ENCODE results near the gene HERC5. TPM values are rescaled to one million over a fixed set of nuclear protein-coding genes. Genes with fewer than 3 reads are reported as not detected.
"Not testable (repeated sequence)": the region's sequence is repeated elsewhere in the genome, so short reads cannot be mapped to it uniquely, and the experiment has no call there.

HERC5 gene
- total RNA-seq, 2 donors from 2014 or later, result 13.4 to 13.7 TPM

DNA sequence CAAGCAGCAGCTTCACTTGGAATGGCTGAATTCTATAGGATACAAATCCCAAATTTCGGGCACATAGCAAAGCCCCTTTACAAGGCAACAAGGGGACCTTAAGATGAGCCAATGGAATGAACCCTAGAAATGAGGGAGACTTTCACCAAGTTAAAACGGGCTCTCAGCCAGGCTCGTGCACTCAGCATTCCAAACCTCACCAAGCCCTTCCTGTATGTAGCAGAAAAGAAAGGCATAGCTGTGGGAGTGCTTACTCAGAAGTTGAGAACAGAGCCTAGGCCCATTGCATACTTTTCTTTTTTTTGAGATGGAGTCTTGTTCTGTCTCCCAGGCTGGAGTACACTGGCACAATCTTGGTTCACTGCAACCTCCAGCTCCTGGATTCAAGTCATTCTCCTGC lies 10.8 kb upstream of the HERC5 start:
- no peak overlapping the region for H3K27ac ChIP-seq
- H3K27me3 ChIP-seq (replicated peaks; ENCODE audit: insufficient read depth), result no peaks in the 10 kb centered on the region
- TF ChIP-seq, protein P1, sequence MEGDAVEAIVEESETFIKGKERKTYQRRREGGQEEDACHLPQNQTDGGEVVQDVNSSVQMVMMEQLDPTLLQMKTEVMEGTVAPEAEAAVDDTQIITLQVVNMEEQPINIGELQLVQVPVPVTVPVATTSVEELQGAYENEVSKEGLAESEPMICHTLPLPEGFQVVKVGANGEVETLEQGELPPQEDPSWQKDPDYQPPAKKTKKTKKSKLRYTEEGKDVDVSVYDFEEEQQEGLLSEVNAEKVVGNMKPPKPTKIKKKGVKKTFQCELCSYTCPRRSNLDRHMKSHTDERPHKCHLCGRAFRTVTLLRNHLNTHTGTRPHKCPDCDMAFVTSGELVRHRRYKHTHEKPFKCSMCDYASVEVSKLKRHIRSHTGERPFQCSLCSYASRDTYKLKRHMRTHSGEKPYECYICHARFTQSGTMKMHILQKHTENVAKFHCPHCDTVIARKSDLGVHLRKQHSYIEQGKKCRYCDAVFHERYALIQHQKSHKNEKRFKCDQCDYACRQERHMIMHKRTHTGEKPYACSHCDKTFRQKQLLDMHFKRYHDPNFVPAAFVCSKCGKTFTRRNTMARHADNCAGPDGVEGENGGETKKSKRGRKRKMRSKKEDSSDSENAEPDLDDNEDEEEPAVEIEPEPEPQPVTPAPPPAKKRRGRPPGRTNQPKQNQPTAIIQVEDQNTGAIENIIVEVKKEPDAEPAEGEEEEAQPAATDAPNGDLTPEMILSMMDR (IDR thresholded peaks at IDR 0.05), result no peak
- no peaks in the 10 kb centered on the region for H3K4me1 ChIP-seq (ENCODE audit: control insufficient read depth in 1 of 2, low read depth in 2 of 2)
- no peaks in the 10 kb centered on the region for H3K9me3 ChIP-seq
- H3K36me3 ChIP-seq, result no peaks in the 10 kb centered on the region
- no peak overlapping the region for H3K4me3 ChIP-seq
- no peak for DNase-seq (ENCODE audit: low spot score)
- ATAC-seq (ENCODE audit: insufficient number of reproducible peaks, low FRiP score, low read depth), result no peak

- DNase-seq (ENCODE audit: low spot score), result no peak
- H3K4me3 ChIP-seq, result no peak overlapping the region
- H3K4me1 ChIP-seq (ENCODE audit: control insufficient read depth in 1 of 2, low read depth in 2 of 2), result no peaks in the 10 kb centered on the region
- H3K27ac ChIP-seq, result no peak overlapping the region
- no peaks in the 10 kb centered on the region for H3K27me3 ChIP-seq (replicated peaks; ENCODE audit: insufficient read depth)
- no peaks in the 10 kb centered on the region for H3K9me3 ChIP-seq
- no peak for ATAC-seq (ENCODE audit: insufficient number of reproducible peaks, low FRiP score, low read depth)
- TF ChIP-seq, protein P1 (IDR thresholded peaks at IDR 0.05), result no peak
- no peaks in the 10 kb centered on the region for H3K36me3 ChIP-seq
Measured at GRCh38 chr4:88447371-88448095, 9.4 kb upstream of the HERC5 start.

GRCh38 chr4:88448211-88448765 lies 8.6 kb upstream of the HERC5 start:
- DNase-seq (ENCODE audit: low spot score); H3K27me3 ChIP-seq (replicated peaks; ENCODE audit: insufficient read depth); H3K36me3 ChIP-seq; H3K4me3 ChIP-seq; H3K27ac ChIP-seq; ATAC-seq (ENCODE audit: insufficient number of reproducible peaks, low FRiP score, low read depth); H3K9me3 ChIP-seq; H3K4me1 ChIP-seq (ENCODE audit: control insufficient read depth in 1 of 2, low read depth in 2 of 2): not testable (repeated sequence)

- TF ChIP-seq, protein P1 (IDR thresholded peaks at IDR 0.05), result no peak
- DNase-seq (ENCODE audit: low spot score), result no peak
- H3K27me3 ChIP-seq (replicated peaks; ENCODE audit: insufficient read depth), result no peaks in the 10 kb centered on the region
- no peak overlapping the region for H3K4me3 ChIP-seq
- no peaks in the 10 kb centered on the region for H3K4me1 ChIP-seq (ENCODE audit: control insufficient read depth in 1 of 2, low read depth in 2 of 2)
- no peak overlapping the region for H3K27ac ChIP-seq
- no peaks in the 10 kb centered on the region for H3K36me3 ChIP-seq
- no peak for ATAC-seq (ENCODE audit: insufficient number of reproducible peaks, low FRiP score, low read depth)
- H3K9me3 ChIP-seq, result no peaks in the 10 kb centered on the region
Measured at GRCh38 chr4:88448889-88449288, 8.0 kb upstream of the HERC5 start.

- ATAC-seq (ENCODE audit: insufficient number of reproducible peaks, low FRiP score, low read depth), result no peak
- H3K27ac ChIP-seq, result no peak overlapping the region
- no peaks in the 10 kb centered on the region for H3K9me3 ChIP-seq
- no peak for DNase-seq (ENCODE audit: low spot score)
- H3K27me3 ChIP-seq (replicated peaks; ENCODE audit: insufficient read depth), result no peaks in the 10 kb centered on the region
- TF ChIP-seq, protein P1 (IDR thresholded peaks at IDR 0.05), result no peak
- H3K4me1 ChIP-seq (ENCODE audit: control insufficient read depth in 1 of 2, low read depth in 2 of 2), result no peaks in the 10 kb centered on the region
- no peak overlapping the region for H3K4me3 ChIP-seq
- no peaks in the 10 kb centered on the region for H3K36me3 ChIP-seq
Measured at GRCh38 chr4:88449290-88449689, 7.6 kb upstream of the HERC5 start.
